Measurements from ENCODE around the gene TMC6.

The TMC6 gene

DNA sequence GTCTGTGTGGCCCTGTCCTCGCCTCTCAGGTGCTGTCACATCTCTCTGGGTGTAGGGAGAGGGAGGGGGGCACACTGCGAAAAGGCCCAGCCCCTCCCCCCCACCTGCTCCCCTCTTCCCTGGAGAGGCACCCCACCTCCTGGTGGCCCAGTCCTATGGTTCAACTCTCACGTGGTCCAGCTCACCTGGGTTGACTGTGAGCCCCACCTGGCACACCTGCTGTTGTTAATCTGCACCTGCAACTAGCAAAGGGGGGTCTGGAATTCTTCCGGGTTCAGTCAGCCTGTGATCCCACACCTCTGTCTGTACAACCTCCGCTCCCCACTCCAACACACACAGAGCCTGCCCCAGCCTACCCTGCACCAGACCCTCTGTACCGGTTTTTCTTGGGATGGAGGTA, 37.9 kb upstream of the TMC6 start:
- TF ChIP-seq GATA2 (IDR thresholded peaks at IDR 0.05; ENCODE audit: low read depth, low read length) (no peak), GATA3 (IDR thresholded peaks at IDR 0.05; ENCODE audit: low read depth, low read length) (no peak)

DNA sequence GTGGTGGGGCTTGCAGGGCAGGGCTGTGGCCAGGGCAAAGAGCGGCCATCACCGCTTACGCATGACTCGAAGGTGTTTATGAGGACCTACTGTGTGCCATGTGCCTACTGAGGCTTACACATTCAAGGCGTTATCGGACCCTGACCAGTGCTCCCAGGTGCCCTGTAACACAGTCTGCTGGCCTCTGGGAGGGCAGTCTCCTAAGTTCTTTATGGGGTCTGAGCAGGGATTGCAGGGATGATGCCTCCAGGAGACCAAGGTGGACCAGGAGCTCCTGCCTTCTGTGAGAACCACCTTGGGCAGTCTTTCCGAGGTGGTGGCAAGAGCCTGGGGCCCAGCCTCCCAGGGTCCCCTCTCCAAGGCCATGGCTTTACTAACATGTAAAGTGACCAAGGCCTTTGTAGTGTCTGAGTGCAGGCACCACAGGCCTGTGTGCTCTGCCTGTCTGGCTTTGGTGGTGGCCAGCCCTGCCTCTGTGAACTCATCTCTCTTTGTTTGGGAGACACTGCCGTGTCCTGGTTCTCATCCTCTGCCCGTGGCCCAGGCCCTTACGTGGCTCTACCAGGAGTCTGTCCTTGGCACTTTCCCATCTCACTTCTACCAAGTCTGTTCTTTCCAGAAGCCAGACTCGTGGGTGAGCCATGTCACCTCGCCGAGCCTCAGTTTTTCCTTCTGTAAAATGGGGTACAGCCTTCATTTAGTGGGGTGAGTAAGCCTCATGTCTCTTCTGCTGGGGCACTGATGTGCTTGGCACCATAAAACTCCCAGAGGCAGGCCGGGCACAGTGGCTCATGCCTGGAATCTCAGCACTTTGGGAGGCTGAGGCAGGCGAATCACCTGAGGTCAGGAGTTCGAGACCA, 36.4 kb upstream of the TMC6 start:
- TF ChIP-seq GATA2 (IDR thresholded peaks at IDR 0.05; ENCODE audit: low read depth, low read length) (no peak), GATA3 (IDR thresholded peaks at IDR 0.05; ENCODE audit: low read depth, low read length) (no peak)

DNA sequence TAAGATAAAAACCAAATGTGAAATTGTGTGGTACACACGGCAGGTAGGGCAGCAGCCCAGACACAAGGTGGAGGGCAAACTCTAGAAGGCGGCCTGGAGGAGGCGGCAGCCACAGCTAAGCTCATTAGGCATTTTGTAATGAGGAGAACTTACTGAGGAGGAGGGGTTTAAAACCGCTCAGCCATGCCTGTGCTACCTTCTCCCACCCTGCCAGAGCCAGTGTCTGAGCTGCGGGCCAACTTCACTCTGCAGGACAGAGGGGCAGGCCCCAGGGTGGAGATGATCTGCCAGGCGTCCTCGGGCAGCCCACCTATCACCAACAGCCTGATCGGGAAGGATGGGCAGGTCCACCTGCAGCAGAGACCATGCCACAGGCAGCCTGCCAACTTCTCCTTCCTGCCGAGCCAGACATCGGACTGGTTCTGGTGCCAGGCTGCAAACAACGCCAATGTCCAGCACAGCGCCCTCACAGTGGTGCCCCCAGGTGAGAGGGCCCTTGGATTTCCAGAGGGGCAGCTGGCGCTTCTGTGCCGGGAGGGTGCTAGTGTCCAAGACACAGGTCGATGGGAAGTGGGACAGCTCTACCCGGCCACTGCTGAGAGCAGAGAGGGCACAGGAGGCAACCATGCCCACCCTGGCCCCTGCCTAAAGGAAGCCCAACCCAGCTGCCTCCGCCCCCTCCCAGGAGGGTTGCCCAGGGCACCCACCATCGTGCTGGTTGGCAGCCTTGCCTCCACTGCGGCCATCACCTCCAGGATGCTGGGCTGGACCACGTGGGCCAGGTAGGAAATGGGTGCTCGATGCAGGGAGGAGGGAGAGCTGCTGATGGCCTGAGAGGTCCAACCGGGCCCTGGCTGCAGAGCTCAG, 35.6 kb upstream of the TMC6 start:
- TF ChIP-seq GATA3 (IDR thresholded peaks at IDR 0.05; ENCODE audit: low read depth, low read length) (no peak), GATA2 (IDR thresholded peaks at IDR 0.05; ENCODE audit: low read depth, low read length) (no peak)

DNA sequence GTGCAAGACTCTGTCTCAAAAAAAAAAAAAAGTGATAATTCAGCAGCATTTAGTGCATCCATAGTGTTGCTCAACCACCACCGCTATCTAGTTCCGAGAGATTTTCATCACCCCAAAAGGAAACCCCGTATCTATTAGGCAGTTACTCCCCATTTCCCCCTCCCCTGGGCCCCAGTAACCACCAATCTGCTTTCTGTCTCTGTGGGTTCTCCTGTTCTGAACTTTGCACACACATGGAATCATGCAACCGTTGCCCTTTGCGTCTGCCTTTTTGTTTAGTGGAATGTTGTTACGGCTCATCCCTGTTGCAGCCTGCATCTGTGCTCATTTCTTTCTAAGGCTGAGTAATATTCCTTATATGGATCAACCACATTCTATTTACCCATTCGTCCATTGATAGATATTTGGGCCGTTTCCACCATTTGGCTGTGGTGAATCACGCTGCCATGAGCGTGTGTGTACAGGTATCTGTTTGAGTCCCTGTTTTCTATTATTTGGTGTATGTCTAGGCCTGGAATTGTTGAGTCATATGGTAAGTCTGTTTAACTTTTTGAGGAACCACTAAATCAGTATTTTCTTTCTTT, 31.1 kb upstream of the TMC6 start:
- no peak for TF ChIP-seq GATA2 (IDR thresholded peaks at IDR 0.05; ENCODE audit: low read depth, low read length)
- TF ChIP-seq GATA3 (IDR thresholded peaks at IDR 0.05; ENCODE audit: low read depth, low read length), result no peak

DNA sequence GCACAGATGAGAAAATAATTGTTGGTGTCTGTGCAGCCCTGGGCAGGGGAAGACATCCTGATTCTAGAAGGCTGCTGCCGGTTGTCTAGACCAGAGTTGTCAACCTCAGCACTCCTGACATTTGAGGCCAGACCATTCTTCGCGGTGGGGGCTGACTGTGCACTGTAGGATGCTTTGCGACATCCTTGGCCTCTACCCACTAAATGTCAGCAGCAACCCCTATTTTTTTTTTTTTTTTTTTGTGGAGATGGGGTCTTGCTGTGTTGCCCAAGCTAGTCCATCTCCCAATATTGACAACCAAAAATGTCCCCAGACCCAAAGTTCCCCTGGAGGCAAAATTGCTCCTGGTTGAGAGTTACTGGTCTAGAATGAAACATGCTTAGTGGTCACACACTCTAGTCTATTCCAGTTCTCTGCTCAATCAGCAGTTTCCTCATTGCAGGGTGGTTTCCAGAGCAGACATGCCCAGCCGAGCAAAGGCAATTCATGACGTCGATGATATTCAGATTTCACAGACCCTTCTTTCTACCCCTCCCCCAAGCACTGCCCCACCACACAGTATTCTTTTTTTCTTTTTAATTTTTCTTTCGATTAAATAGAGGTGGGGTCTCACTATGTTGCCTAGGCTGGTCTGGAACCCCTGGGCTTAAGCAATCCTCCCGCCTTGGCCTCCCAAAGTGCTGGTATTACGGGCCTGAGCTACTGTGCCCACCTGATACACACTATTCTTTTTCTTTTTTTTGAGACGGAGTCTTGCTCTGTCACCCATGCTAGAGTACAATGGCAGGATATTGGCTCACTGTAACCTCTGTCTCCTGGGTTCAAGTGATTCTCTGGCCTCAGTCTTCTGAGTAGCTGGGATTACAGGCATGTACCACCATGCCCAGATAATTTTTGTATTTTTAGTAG, 26.6 kb upstream of the TMC6 start:
- no peak for TF ChIP-seq GATA3 (IDR thresholded peaks at IDR 0.05; ENCODE audit: low read depth, low read length)
- no peak for TF ChIP-seq GATA2 (IDR thresholded peaks at IDR 0.05; ENCODE audit: low read depth, low read length)

DNA sequence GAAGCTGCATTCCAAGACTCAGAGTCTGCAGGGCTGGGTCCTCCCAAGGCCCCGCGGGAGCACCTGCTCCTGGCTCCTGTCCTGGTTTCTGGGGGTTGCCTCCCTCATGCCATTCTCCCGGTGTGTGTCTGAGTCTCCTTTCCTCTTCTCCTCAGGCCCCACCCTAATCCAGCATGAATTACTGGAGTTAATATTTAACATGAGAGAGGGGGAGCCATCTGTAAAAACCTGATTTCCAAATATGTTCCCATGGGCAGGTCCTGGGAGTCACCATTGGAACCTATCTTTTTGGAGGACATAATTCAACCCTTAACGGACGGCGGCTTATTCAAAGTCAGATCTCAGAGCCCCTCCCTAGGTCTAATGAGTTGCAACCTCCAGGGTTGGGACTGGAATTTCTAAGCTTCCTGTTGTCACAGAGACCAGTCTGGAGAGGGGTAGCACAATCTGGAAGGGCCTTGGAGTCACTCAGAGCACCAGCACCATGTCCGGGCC, 23.0 kb upstream of the TMC6 start:
- TF ChIP-seq GATA2 (IDR thresholded peaks at IDR 0.05; ENCODE audit: low read depth, low read length) (no peak), GATA3 (IDR thresholded peaks at IDR 0.05; ENCODE audit: low read depth, low read length) (no peak)

DNA sequence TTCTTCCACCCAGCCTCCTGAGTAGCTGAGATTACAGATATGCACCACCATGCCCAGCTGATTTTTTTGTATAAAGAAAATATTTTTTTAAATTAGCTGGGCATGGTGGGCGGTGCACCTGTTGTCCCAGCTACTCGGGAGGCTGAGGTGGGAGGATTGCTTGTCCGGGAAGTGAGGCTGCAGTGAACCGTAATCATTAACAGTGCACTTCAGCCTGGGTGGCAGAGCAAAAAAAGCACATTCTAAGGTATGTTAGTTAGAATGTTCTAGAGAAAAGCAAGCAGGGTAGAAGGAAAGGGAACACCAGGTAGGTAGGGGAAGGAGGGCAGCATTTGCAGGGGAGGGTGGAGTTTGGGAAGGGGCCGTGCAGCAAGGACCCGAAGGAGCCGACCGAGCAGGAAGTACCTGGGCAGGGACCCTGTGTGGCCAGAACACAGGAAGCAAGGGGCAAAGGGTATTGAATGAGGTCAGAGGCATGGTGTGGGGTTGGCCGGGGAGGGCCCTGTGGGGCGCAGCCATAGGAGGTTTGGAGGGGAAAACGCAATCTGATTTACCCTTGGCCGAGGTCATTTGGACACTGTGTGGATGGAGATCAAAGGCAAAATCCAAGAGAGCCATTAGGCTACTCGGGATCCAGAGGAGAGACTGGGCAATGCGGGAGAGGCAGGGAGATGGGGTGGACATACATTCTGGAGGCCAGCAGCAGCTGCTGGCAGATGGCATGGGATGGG, 19.9 kb upstream of the TMC6 start:
- TF ChIP-seq GATA2 (IDR thresholded peaks at IDR 0.05; ENCODE audit: low read depth, low read length), result no peak

DNA sequence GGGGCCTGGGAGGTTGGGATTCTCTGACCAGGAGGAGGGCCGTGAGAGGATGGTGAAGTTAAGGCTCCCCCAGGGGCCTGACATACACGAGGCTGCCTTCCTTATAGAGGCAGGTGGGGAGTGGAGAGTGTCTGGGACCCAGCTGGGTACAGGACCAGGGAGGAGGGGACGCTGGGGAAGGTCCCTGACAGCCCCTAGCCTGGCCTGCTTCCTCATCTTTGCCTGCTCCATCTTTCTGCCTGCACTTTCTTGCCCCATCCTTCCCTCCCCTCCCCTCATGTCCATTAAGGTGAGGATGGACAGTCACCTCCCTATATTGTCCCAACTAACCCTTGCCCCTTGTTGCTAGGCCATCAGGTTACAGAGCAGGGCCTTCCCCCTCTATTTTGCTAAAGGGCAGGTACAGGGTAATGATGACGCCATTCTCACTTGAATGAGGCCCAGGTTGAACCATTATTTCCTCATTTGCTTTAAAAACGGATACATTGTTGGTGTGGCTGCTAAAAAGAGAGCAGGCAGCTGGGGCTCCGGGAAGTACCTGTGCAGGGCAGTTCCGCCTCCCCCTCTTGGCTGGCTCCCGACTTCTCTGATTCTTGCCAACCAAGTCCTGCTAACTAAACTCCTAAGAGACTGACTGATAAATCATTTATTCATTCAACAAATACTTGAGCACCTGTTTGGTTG, 18.9 kb upstream of the TMC6 start:
- no peak for TF ChIP-seq GATA2 (IDR thresholded peaks at IDR 0.05; ENCODE audit: low read depth, low read length)
- TF ChIP-seq GATA3 (IDR thresholded peaks at IDR 0.05; ENCODE audit: low read depth, low read length), result no peak

DNA sequence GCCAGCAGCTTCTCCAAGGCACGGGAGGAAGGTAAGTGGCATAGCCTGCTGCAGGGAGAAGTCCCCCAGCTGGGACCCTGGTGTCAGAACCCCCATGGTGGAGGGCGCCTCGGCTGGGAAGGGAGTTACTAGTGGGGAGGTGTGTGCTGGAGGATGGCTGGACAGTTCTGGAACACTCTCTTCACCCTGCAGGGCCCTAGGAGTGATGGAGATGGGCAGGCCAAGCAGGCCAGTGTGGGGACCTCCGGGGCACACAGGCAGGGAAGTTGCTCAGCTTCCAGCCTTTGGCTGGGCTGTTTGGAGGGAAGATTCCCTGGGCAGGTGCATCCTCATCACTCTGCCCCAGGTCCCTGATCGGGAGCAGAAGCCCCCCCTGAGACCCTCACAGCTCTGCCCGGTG, 18.3 kb upstream of the TMC6 start:
- TF ChIP-seq GATA2 (IDR thresholded peaks at IDR 0.05; ENCODE audit: low read depth, low read length) (no peak), GATA3 (IDR thresholded peaks at IDR 0.05; ENCODE audit: low read depth, low read length) (no peak)

DNA sequence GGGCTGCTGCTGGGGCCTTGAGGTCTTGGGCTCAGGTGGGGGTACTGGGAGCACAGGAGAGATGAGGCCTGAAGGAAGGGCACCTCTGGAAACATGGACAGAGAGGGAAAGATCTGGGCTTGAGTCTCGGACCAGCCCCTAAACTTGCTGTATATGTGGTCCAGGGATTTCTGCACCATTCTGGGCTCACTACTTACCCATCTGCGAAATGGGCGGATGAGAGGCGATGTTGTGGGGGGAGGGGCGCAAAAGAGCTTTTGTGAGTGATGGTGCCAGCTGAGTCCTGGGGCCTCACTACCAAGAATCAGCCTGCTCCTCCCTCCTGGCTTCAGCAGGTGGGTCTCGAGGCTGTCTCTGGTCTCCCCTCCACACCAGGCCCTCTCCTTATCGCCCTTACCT, 17.9 kb upstream of the TMC6 start:
- TF ChIP-seq GATA3 (IDR thresholded peaks at IDR 0.05; ENCODE audit: low read depth, low read length) (no peak), GATA2 (IDR thresholded peaks at IDR 0.05; ENCODE audit: low read depth, low read length) (no peak)

DNA sequence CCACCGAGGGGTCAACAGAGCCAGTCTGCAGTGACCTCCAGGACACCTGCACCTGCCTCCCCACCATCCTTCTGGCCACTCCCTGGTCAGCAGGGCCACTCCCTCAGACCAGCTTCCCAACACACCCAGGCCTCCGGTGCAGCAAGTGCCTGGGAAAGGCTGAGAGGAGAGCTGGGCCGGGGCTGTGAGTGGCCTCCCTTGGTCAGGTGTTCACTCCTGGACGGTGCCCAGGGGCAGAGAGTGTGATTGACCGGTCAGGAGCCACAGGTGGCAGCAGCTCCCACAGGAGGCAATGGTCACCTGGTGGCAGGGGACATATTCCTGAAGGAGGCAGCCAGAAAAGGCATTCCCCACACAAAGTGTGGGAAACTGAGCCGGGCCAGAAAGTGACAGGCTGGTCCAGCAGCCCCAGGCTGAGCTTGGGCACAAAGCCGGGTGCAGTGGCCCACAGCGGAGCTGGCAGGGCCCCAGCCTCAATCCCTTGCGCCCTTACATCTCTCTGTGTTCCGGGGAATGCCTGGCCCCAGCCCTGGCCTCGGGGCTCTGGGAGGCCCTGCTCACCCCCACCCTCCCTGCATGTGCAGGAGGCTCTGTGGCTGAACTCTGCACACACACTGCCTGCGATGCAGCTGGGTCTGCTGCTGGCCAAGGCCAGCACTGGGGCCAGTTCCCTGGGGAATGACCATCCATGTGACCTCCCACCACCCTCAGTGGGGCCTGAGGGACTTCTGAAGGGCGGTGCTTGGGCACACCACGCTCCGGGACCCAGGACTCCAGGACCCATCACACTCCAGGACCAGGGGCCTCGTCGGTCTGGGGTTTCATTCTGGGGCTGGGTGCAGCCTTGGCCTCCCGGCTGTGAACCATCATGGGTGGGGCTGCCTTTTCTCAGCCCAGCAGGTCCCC, 16.4 kb upstream of the TMC6 start:
- TF ChIP-seq GATA2 (IDR thresholded peaks at IDR 0.05; ENCODE audit: low read depth, low read length) (no peak), GATA3 (IDR thresholded peaks at IDR 0.05; ENCODE audit: low read depth, low read length) (no peak)

Data from SH-SY5Y (cell line).